ENCODE data around the gene AKT1.
A peak's percentile ranks its signal among the peaks of the same experiment; 100 is the strongest.

The AKT1 gene

DNA sequence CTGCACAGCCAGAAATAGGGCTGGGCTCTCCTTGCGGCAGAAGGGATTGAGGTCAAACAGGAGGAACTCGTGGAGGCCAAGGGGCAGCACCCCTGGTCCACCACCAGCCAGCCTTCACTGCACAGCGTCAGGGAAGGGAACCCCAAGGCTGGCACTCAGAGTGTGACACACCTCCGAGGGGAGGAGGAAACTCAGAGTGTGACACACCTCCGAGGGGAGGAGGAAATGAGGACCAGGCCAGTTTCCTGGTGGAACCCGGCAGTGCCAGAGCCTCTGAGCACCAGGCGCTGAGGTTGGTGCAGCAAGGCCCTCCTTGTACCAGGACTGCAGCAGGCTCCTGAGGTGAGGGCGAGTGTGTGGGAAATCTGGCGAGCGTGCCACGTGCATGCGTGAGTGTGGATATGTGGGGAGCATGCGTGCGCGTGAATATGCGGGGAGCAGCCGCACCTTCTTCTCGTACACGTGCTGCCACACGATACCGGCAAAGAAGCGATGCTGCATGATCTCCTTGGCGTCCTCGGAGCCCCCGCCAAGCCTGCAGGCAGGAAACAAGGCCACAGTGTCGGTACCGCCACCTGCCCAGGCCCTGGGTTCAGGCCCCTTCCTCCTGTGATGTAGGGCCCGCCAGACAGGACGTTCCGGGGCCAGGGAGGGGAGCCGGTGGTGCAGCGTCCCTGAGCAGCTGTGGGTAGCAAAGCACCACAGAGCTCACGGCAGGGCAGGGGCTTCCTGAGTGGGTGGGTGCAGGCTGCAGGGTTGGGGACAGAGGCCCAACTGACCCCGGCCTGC, 23.4 kb downstream of the AKT1 start:
- Histone ChIP-seq H3K27ac (ENCODE audit: low read depth, low read length) (no peak overlapping the region), H3K4me3 (ENCODE audit: low read length) (no peak overlapping the region), H3K9me3 (ENCODE audit: control insufficient read depth, insufficient read depth, low read length) (peaks cover 17% of the 10 kb centered on the region), H3K9me2 (replicated peaks; ENCODE audit: control insufficient read depth, low read length) (no peaks in the 10 kb centered on the region), H3K36me3 (ENCODE audit: control insufficient read depth, low read length) (peaks cover 68% of the 10 kb centered on the region), H3K4me2 (ENCODE audit: low read length) (no peak overlapping the region), H3F3A (ENCODE audit: control insufficient read depth, insufficient read depth) (peaks cover 7% of the 10 kb centered on the region), H3K4me1 (ENCODE audit: control insufficient read depth, low read length) (peaks cover 9% of the 10 kb centered on the region), H3K27me3 (ENCODE audit: control insufficient read depth, low read length) (no peaks in the 10 kb centered on the region), H4K20me1 (ENCODE audit: control insufficient read depth, insufficient read depth, low read depth, low read length) (no peaks in the 10 kb centered on the region), H3K79me2 (ENCODE audit: control insufficient read depth, low read length) (no peaks in the 10 kb centered on the region)
- no peak for TF ChIP-seq EZH2phosphoT487 (IDR thresholded peaks at IDR 0.05; ENCODE audit: borderline replicate concordance, low read length)
- no peak for TF ChIP-seq CTCF (IDR thresholded peaks at IDR 0.05; ENCODE audit: low read depth, low read length, poor library complexity, severe bottlenecking)

DNA sequence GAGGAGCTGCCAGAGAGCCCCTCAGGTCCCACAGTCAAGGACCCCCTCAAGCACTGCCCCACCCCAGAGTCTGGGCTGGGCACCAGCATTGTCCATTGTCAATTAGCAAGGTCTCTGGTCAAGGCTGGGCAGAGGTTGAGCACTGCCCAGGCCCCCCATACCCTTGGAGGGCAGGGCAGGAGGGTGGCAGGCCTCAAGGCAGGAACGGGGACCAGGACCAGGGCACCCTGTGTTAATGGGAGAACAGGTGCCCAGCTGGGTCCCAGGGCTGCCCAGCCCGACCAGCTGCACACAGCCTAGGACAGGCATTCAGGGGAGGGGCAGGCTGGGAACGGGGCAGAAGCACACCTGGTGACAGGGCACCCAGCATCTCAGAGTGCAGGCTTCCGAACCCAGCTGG, 24.2 kb downstream of the AKT1 start:
- Histone ChIP-seq H3K4me3 (ENCODE audit: low read length) (no peak overlapping the region), H4K20me1 (ENCODE audit: control insufficient read depth, insufficient read depth, low read depth, low read length) (no peaks in the 10 kb centered on the region), H3K27ac (ENCODE audit: low read depth, low read length) (no peak overlapping the region), H3K4me1 (ENCODE audit: control insufficient read depth, low read length) (peaks cover 9% of the 10 kb centered on the region), H3K36me3 (ENCODE audit: control insufficient read depth, low read length) (peaks cover 61% of the 10 kb centered on the region), H3K4me2 (ENCODE audit: low read length) (no peak overlapping the region), H3K9me3 (ENCODE audit: control insufficient read depth, insufficient read depth, low read length) (peaks cover 20% of the 10 kb centered on the region), H3K27me3 (ENCODE audit: control insufficient read depth, low read length) (no peaks in the 10 kb centered on the region), H3K79me2 (ENCODE audit: control insufficient read depth, low read length) (no peaks in the 10 kb centered on the region), H3F3A (ENCODE audit: control insufficient read depth, insufficient read depth) (peaks cover 7% of the 10 kb centered on the region), H3K9me2 (replicated peaks; ENCODE audit: control insufficient read depth, low read length) (no peaks in the 10 kb centered on the region)
- TF ChIP-seq CTCF (IDR thresholded peaks at IDR 0.05; ENCODE audit: low read depth, low read length, poor library complexity, severe bottlenecking): no peak

DNA sequence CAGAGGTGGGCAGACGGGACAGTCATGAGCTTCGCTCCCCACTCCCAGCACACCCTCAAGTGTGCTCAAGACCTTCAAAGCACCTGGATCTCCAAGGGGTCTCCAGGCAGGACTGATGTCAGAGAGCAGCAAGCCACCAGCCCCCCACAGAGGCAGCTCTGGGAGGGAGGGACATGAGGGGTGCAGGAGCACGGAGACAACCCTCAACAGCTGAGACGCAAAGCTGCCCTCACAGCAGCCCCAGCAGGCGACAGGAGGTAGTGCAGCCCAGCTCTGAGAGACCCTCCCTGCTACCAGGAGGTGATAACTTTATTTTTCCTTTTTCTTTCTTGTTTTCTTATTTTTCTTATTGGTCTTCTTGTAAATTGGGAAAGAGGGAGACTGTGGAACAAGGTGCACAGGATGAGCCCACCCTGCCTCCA, 24.7 kb downstream of the AKT1 start:
- Histone ChIP-seq H3F3A (ENCODE audit: control insufficient read depth, insufficient read depth) (peaks cover 10% of the 10 kb centered on the region), H3K4me3 (ENCODE audit: low read length) (no peak overlapping the region), H3K4me2 (ENCODE audit: low read length) (no peak overlapping the region), H3K27ac (ENCODE audit: low read depth, low read length) (no peak overlapping the region), H3K9me2 (replicated peaks; ENCODE audit: control insufficient read depth, low read length) (no peaks in the 10 kb centered on the region), H3K4me1 (ENCODE audit: control insufficient read depth, low read length) (peaks cover 9% of the 10 kb centered on the region), H3K9me3 (ENCODE audit: control insufficient read depth, insufficient read depth, low read length) (peaks cover 21% of the 10 kb centered on the region), H3K27me3 (ENCODE audit: control insufficient read depth, low read length) (no peaks in the 10 kb centered on the region), H3K36me3 (ENCODE audit: control insufficient read depth, low read length) (peaks cover 57% of the 10 kb centered on the region), H3K79me2 (ENCODE audit: control insufficient read depth, low read length) (no peaks in the 10 kb centered on the region), H4K20me1 (ENCODE audit: control insufficient read depth, insufficient read depth, low read depth, low read length) (no peaks in the 10 kb centered on the region)
- TF ChIP-seq EZH2phosphoT487 (IDR thresholded peaks at IDR 0.05; ENCODE audit: borderline replicate concordance, low read length) (no peak), CTCF (IDR thresholded peaks at IDR 0.05; ENCODE audit: low read depth, low read length, poor library complexity, severe bottlenecking) (peak; percentile 57)

Measured in DOHH2 (cell line).